Endodermal cell (in vitro differentiated cells): Measurements from ENCODE around the gene FGF22. TPM values are rescaled to one million over a fixed set of nuclear protein-coding genes. Genes with fewer than 3 reads are reported as not detected.

Source experiments
- DNase-seq: peaks from one replicate; pipeline ENCODE4 v3.0.0-alpha.2; 2017
- H3K27ac ChIP-seq: 2 replicates; pipeline ENCODE4 v1.5.1; 2013; ENCODE audit warnings: mild to moderate bottlenecking, low read depth, low read length, moderate library complexity
- H3K27me3 ChIP-seq: 2 replicates; pipeline ENCODE4 v1.6.1; 2013; ENCODE audit warnings: mild to moderate bottlenecking, low read length, moderate library complexity; ENCODE audit not compliant: insufficient read depth, control insufficient read depth, poor library complexity, severe bottlenecking
- H3K36me3 ChIP-seq: 2 replicates; pipeline ENCODE4 v1.7.0; 2013; ENCODE audit warnings: mild to moderate bottlenecking, low read length, moderate library complexity; ENCODE audit not compliant: control insufficient read depth, insufficient read depth
- H3K4me1 ChIP-seq: one replicate; pipeline ENCODE4 v1.7.0; 2013; ENCODE audit warnings: low read length; ENCODE audit not compliant: control insufficient read depth, insufficient read depth
- H3K4me3 ChIP-seq: 2 replicates; pipeline ENCODE4 v1.5.1; 2013; ENCODE audit warnings: mild to moderate bottlenecking, low read length, moderate library complexity
- H3K9ac ChIP-seq: 2 replicates; pipeline ENCODE4 v1.6.1; 2013; ENCODE audit warnings: mild to moderate bottlenecking, low read length, moderate library complexity; ENCODE audit not compliant: poor library complexity, severe bottlenecking; ENCODE audit errors: extremely low read depth
- H3K9me3 ChIP-seq: 2 replicates; pipeline ENCODE4 v1.6.1; 2013; ENCODE audit warnings: mild to moderate bottlenecking, low read length, moderate library complexity; ENCODE audit not compliant: control insufficient read depth
- H3K27ac Mint-ChIP-seq: 2 replicates; pipeline ENCODE4 v1.8.0; 2020; ENCODE audit warnings: mixed read lengths
- H3K27me3 Mint-ChIP-seq: 2 replicates; pipeline ENCODE4 v1.8.0; 2021; ENCODE audit warnings: mild to moderate bottlenecking, mixed read lengths; ENCODE audit not compliant: insufficient read depth
- H3K36me3 Mint-ChIP-seq: 2 replicates; pipeline ENCODE4 v1.8.0; 2020; ENCODE audit warnings: low read depth, mixed read lengths
- H3K4me1 Mint-ChIP-seq: 2 replicates; pipeline ENCODE4 v1.8.0; 2020; ENCODE audit warnings: mixed read lengths
- H3K4me3 Mint-ChIP-seq: 2 replicates; pipeline ENCODE4 v1.8.0; 2020; ENCODE audit warnings: mild to moderate bottlenecking, moderate library complexity, mixed read lengths
- H3K9me3 Mint-ChIP-seq: 2 replicates; pipeline ENCODE4 v1.8.0; 2020; ENCODE audit warnings: mild to moderate bottlenecking, mixed read lengths
- WGBS, 2 experiments: methylation state at CpG; one replicate each; pipeline versions ENCODE4 v1.1.5 to v1.1.7; 2013; ENCODE audit warnings: missing lambda C conversion rate in 2 of 2, mixed read lengths in 1 of 2; ENCODE audit not compliant: insufficient coverage in 1 of 2, insufficient read length in 1 of 2; 5-methylcytosine and 5-hydroxymethylcytosine counted together
- total RNA-seq, 2 donors: library from RNA; stranded (reverse); fragmentation: NEBNext Ultra II Directional in 1 of 2; extraction: Animal tissue kit (Norgen Biotek cat#: 25700) in 1 of 2; gene quantifications; 2 replicates in 1 of 2; 3 replicates in 1 of 2; pipeline ENCODE4 v1.2.1, GENCODE V29; 2021
- TF ChIP-seq, protein P1 (sequence below): fragments of 200-600 bp; sonication (generic); conservative IDR thresholded peaks from 2 replicates; pipeline ENCODE4 v1.5.0; 2021; ENCODE audit warnings: antibody characterized with exemption, mild to moderate bottlenecking

Gene FGF22
- total RNA-seq, 2 donors from 2014 or later: 0.81 to 0.82 TPM

- Mint-ChIP-seq H3K36me3 (peaks cover 9% of the 10 kb centered on the region), H3K4me3 (no peak overlapping the region), H3K4me1 (no peaks in the 10 kb centered on the region), H3K9me3 (peaks cover 5% of the 10 kb centered on the region), H3K27ac (no peak overlapping the region), H3K27me3 (no peaks in the 10 kb centered on the region)
- Histone ChIP-seq H3K27me3 (no peaks in the 10 kb centered on the region), H3K4me3 (no peak overlapping the region), H3K9ac (no peak overlapping the region), H3K9me3 (no peaks in the 10 kb centered on the region), H3K36me3 (no peaks in the 10 kb centered on the region), H3K4me1 (no peaks in the 10 kb centered on the region), H3K27ac (no peak overlapping the region)
- TF ChIP-seq, protein P1, sequence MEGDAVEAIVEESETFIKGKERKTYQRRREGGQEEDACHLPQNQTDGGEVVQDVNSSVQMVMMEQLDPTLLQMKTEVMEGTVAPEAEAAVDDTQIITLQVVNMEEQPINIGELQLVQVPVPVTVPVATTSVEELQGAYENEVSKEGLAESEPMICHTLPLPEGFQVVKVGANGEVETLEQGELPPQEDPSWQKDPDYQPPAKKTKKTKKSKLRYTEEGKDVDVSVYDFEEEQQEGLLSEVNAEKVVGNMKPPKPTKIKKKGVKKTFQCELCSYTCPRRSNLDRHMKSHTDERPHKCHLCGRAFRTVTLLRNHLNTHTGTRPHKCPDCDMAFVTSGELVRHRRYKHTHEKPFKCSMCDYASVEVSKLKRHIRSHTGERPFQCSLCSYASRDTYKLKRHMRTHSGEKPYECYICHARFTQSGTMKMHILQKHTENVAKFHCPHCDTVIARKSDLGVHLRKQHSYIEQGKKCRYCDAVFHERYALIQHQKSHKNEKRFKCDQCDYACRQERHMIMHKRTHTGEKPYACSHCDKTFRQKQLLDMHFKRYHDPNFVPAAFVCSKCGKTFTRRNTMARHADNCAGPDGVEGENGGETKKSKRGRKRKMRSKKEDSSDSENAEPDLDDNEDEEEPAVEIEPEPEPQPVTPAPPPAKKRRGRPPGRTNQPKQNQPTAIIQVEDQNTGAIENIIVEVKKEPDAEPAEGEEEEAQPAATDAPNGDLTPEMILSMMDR: no peak
- DNase-seq: no peak
- 92% methylated on average over 14 to 30 of the region's 30 CpGs for WGBS, 2 experiments
These were observed 31.3 kb upstream of the FGF22 start for GRCh38 chr19:608155-609003.

DNA sequence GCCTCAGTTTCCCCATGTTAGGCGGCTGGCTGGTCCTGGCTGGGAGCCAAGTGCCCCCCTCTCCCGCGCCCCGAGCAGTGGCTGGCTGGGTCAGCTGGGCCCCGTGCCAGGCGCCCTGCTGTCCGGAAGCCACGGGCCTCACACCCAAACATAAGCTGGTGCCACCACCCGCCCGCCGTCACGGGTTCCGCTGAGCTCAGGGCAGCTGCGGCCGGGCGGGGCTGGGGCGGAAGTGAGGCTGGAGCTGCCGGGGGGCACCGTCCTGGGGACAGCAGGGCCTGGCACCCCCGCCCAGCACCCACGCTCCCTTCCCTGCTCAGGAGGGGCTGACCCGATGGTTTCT lies 30.7 kb upstream of the FGF22 start:
- TF ChIP-seq, protein P1: no peak
- Histone ChIP-seq H3K4me3 (no peak overlapping the region), H3K9me3 (no peaks in the 10 kb centered on the region), H3K4me1 (no peaks in the 10 kb centered on the region), H3K27me3 (no peaks in the 10 kb centered on the region), H3K9ac (no peak overlapping the region), H3K36me3 (no peaks in the 10 kb centered on the region), H3K27ac (no peak overlapping the region)
- H3K9me3 Mint-ChIP-seq: peaks cover 1% of the 10 kb centered on the region
- H3K4me1 Mint-ChIP-seq: no peaks in the 10 kb centered on the region
- no peak for DNase-seq
- WGBS, 2 experiments: 92 to 95% methylated on average over 14 to 22 of the region's 22 CpGs
- H3K36me3 Mint-ChIP-seq: peaks cover 10% of the 10 kb centered on the region
- H3K27me3 Mint-ChIP-seq: no peaks in the 10 kb centered on the region
- H3K4me3 Mint-ChIP-seq: no peak overlapping the region
- no peak overlapping the region for H3K27ac Mint-ChIP-seq

DNA sequence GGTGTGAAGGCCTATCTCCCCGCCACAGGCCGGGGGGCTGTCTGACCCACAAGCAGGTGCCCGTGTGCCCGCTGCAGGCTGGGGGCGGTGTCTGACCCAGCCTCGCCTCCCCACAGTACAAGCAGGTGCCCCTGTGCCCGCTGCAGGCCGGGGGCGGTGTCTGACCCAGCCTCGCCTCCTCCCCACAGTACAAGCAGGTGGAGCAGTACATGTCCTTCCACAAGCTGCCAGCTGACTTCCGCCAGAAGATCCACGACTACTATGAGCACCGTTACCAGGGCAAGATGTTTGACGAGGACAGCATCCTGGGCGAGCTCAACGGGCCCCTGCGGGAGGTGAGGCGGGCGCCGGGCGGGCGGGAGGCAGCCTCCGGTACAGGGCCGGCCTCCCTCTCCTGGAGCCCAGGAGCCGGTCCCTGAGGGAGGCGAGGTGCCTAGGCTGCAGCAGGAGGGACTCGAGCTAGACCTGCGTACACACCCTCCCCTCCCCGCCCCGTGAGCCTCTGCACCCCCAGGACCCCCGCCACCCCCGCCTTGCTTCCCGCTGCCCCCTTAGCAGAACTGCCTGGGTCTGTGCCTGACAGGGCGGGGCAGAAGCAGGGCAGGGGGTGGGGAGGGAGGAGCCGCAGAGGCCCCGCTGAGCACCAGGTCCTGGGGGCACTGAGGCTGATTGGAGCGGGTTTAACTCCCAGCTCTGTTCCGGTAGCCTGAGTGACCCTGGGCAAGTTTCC lies 29.4 kb upstream of the FGF22 start:
- DNase-seq: no peak
- H3K27ac Mint-ChIP-seq: no peak overlapping the region
- TF ChIP-seq, protein P1: no peak
- peaks cover 21% of the 10 kb centered on the region for H3K36me3 Mint-ChIP-seq
- H3K9me3 ChIP-seq: no peaks in the 10 kb centered on the region
- no peak overlapping the region for H3K27ac ChIP-seq
- H3K27me3 ChIP-seq: no peaks in the 10 kb centered on the region
- H3K9me3 Mint-ChIP-seq: no peaks in the 10 kb centered on the region
- H3K27me3 Mint-ChIP-seq: no peaks in the 10 kb centered on the region
- WGBS, 2 experiments: 91 to 95% methylated on average over 14 to 38 of the region's 38 CpGs
- H3K4me1 Mint-ChIP-seq: no peaks in the 10 kb centered on the region
- peaks cover 3% of the 10 kb centered on the region for H3K36me3 ChIP-seq
- H3K4me3 ChIP-seq: no peak overlapping the region
- no peaks in the 10 kb centered on the region for H3K4me1 ChIP-seq
- no peak overlapping the region for H3K4me3 Mint-ChIP-seq
- no peak overlapping the region for H3K9ac ChIP-seq
